GM12875 (cell line): ENCODE results near the gene RARA.
"Not testable (repeated sequence)": the region's sequence is repeated elsewhere in the genome, so short reads cannot be mapped to it uniquely, and the experiment has no call there.

Source experiments
- H3K4me3 ChIP-seq: one replicate; pipeline ENCODE4 v1.5.1; 2011; ENCODE audit warnings: low read depth, low read length, control low read depth
- CTCF ChIP-seq: IDR thresholded peaks from 2 replicates; pipeline ENCODE4 v1.5.1; 2011; ENCODE audit warnings: low read depth, mild to moderate bottlenecking, control low read depth, inconsistent platforms, low read length, moderate library complexity, borderline replicate concordance; ENCODE audit not compliant: insufficient read depth

Gene RARA

GRCh38 chr17:40382251-40382650, 73.3 kb downstream of the RARA start:
- no peak for TF ChIP-seq CTCF
- no peak overlapping the region for H3K4me3 ChIP-seq

- not testable (repeated sequence) for H3K4me3 ChIP-seq
Measured at GRCh38 chr17:40386555-40386954, 77.6 kb downstream of the RARA start.

GRCh38 chr17:40399185-40399584, 90.2 kb downstream of the RARA start:
- H3K4me3 ChIP-seq, result no peak overlapping the region
- TF ChIP-seq CTCF, result no peak

- no peak overlapping the region for H3K4me3 ChIP-seq
- no peak for TF ChIP-seq CTCF
Measured at GRCh38 chr17:40402668-40403067, 93.7 kb downstream of the RARA start.

- no peak overlapping the region for H3K4me3 ChIP-seq
- TF ChIP-seq CTCF, result no peak
Measured at GRCh38 chr17:40404003-40404402, 95.0 kb downstream of the RARA start.
